Activated T-helper 2 cell treated with anti-CD3 and anti-CD28 coated beads, Interferon-gamma antibody, Interleukin-2, Interleukin-4, amounts not matched to agents 10 μg/mL and 5 μg/mL and 100 μg/mL, durations not matched to agents 14 hours and 24 hours and 36 hours (primary cell): Measurements from ENCODE around the gene DOCK8. TPM values are rescaled to one million over a fixed set of nuclear protein-coding genes. Genes with fewer than 3 reads are reported as not detected.
"Not testable (repeated sequence)": the region's sequence is repeated elsewhere in the genome, so short reads cannot be mapped to it uniquely, and the experiment has no call there.

ENCODE experiments used
- DNase-seq: peaks from one replicate; pipeline ENCODE4 v3.0.0; 2021; ENCODE audit warnings: low spot score
- H3K27ac Mint-ChIP-seq: one replicate; pipeline ENCODE4 v1.8.0; 2021; ENCODE audit warnings: mixed read lengths
- H3K27me3 Mint-ChIP-seq: one replicate; pipeline ENCODE4 v1.8.0; 2021; ENCODE audit warnings: low read depth, mixed read lengths
- H3K36me3 Mint-ChIP-seq: one replicate; pipeline ENCODE4 v1.8.0; 2021; ENCODE audit warnings: low read depth, mixed read lengths
- H3K4me1 Mint-ChIP-seq: one replicate; pipeline ENCODE4 v1.8.0; 2021; ENCODE audit warnings: low read depth, mixed read lengths
- H3K4me3 Mint-ChIP-seq: one replicate; pipeline ENCODE4 v1.8.0; 2021; ENCODE audit warnings: low read depth, mild to moderate bottlenecking, moderate library complexity, mixed read lengths
- H3K9me3 Mint-ChIP-seq: one replicate; pipeline ENCODE4 v1.8.0; 2021; ENCODE audit warnings: mixed read lengths
- intact Hi-C: fragments of 100-400 bp; cut with micrococcal nuclease; formaldehyde crosslinking; loops from one replicate; pipeline ENCODE4 v1.15.1; 2023
- total RNA-seq: library from RNA; stranded (reverse); gene quantifications from 2 replicates; pipeline ENCODE4 v1.2.3, GENCODE V29; 2022

DOCK8 gene
- total RNA-seq, 1 donor from 2014 or later = 113 TPM

GRCh38 chr9:233708-234107 lies 19.0 kb downstream of the DOCK8 start:
- Mint-ChIP-seq H3K4me1 (peaks cover 23% of the 10 kb centered on the region), H3K36me3 (peaks cover 58% of the 10 kb centered on the region), H3K9me3 (peaks cover 38% of the 10 kb centered on the region)
- H3K27me3 Mint-ChIP-seq, DNase-seq, intact Hi-C loops, H3K4me3 Mint-ChIP-seq, H3K27ac Mint-ChIP-seq: not testable (repeated sequence)

- H3K27me3 Mint-ChIP-seq = peaks cover 2% of the 10 kb centered on the region
- peaks cover 39% of the 10 kb centered on the region for H3K4me1 Mint-ChIP-seq
- intact Hi-C loops = loop anchor here (2.0 kb wide), 1 partner anchor 36 kb away; no protein-coding TSS in a partner anchor
- H3K27ac Mint-ChIP-seq = peak overlapping the region; percentile 71
- H3K4me3 Mint-ChIP-seq = no peak overlapping the region
- peaks cover 58% of the 10 kb centered on the region for H3K36me3 Mint-ChIP-seq
- DNase-seq = no peak
- peaks cover 29% of the 10 kb centered on the region for H3K9me3 Mint-ChIP-seq
These were observed 22.6 kb downstream of the DOCK8 start for GRCh38 chr9:237141-237857.

- Mint-ChIP-seq H3K27me3 (peaks cover 2% of the 10 kb centered on the region), H3K4me3 (peak overlapping the region; percentile 51), H3K36me3 (peaks cover 57% of the 10 kb centered on the region), H3K4me1 (peaks cover 45% of the 10 kb centered on the region), H3K9me3 (peaks cover 24% of the 10 kb centered on the region), H3K27ac (peak overlapping the region; percentile 28)
- DNase-seq = no peak
- intact Hi-C loops = loop anchor here (2.0 kb wide), 1 partner anchor 35 kb away; no protein-coding TSS in a partner anchor
These were observed 23.2 kb downstream of the DOCK8 start for GRCh38 chr9:237858-238345.

DNA sequence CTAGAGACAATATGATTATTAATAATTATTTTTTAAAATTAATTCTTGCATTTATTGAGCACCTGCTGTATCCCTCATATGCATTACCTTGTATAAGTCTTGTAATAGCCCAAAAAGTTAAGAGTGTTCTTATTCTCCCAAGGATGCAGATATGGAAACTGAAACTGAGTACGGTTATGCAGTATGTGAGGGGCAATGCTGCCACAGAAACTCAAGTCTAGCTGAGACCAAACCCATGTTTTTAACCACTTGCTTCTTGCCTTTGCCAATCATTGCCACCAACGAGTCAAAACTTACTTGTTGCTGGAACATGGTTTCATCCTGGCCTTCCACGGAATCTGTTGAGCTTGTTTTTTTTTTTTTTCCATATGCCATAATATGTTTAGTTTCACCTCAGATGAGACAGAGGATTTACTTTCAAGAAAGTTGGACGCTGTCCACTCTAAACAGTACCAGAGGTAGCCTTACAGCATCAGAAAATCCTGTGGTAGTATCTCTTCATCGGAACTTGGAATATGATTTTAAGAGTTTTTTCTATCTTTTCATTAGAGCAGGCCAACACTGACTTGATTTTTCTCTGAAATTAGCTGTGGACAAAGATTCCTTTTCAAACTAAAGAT lies 27.9 kb downstream of the DOCK8 start:
- Mint-ChIP-seq H3K27me3 (no peaks in the 10 kb centered on the region), H3K4me3 (peak overlapping the region; percentile 14), H3K9me3 (no peaks in the 10 kb centered on the region), H3K4me1 (peaks cover 43% of the 10 kb centered on the region), H3K27ac (peak overlapping the region; percentile 9), H3K36me3 (peaks cover 29% of the 10 kb centered on the region)
- intact Hi-C loops = no loop called here
- DNase-seq = no peak

GRCh38 chr9:248278-248961 lies 33.8 kb downstream of the DOCK8 start:
- intact Hi-C loops = no loop called here
- Mint-ChIP-seq H3K27ac (peak overlapping the region; percentile 26), H3K36me3 (peaks cover 14% of the 10 kb centered on the region), H3K4me1 (peaks cover 36% of the 10 kb centered on the region), H3K4me3 (peak overlapping the region; percentile 0), H3K9me3 (no peaks in the 10 kb centered on the region), H3K27me3 (peaks cover 3% of the 10 kb centered on the region)
- DNase-seq = no peak

DNA sequence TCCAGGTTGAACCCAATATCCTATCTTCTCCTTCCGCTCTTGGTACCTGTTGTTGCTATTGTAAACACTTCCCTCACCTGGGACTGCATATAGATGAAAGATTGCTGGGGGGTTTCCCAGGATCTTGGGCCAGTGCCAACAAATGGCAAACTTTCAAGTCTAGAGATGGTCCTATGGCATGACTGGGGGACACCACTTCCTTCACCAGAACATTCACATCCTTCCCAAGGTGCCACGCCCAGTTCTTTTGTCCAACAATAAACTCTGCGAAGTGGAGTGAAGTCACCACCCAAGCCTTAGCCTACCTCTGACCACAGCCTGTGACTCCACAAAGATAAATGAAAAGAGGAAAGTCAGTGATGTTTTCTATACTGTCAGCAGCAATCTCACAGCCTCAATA lies 34.4 kb downstream of the DOCK8 start:
- DNase-seq = peak; percentile 16
- H3K4me1 Mint-ChIP-seq = peaks cover 33% of the 10 kb centered on the region
- peak overlapping the region; percentile 62 for H3K27ac Mint-ChIP-seq
- H3K27me3 Mint-ChIP-seq = peaks cover 3% of the 10 kb centered on the region
- H3K36me3 Mint-ChIP-seq = peaks cover 13% of the 10 kb centered on the region
- no peaks in the 10 kb centered on the region for H3K9me3 Mint-ChIP-seq
- intact Hi-C loops = loop anchor here (1.0 kb wide), 1 partner anchor 23 kb away; no protein-coding TSS in a partner anchor
- peak overlapping the region; percentile 37 for H3K4me3 Mint-ChIP-seq

- Mint-ChIP-seq H3K36me3 (peaks cover 10% of the 10 kb centered on the region), H3K9me3 (no peaks in the 10 kb centered on the region), H3K4me1 (peaks cover 30% of the 10 kb centered on the region), H3K4me3 (no peak overlapping the region), H3K27ac (no peak overlapping the region), H3K27me3 (peaks cover 3% of the 10 kb centered on the region)
- no peak for DNase-seq
- intact Hi-C loops = no loop called here
These were observed 35.4 kb downstream of the DOCK8 start for GRCh38 chr9:250039-250438.

GRCh38 chr9:250625-251024 lies 36.0 kb downstream of the DOCK8 start:
- peaks cover 3% of the 10 kb centered on the region for H3K27me3 Mint-ChIP-seq
- no peak for DNase-seq
- intact Hi-C loops = no loop called here
- H3K4me3 Mint-ChIP-seq = no peak overlapping the region
- H3K9me3 Mint-ChIP-seq = no peaks in the 10 kb centered on the region
- no peak overlapping the region for H3K27ac Mint-ChIP-seq
- H3K4me1 Mint-ChIP-seq = peaks cover 30% of the 10 kb centered on the region
- peaks cover 10% of the 10 kb centered on the region for H3K36me3 Mint-ChIP-seq

- peaks cover 28% of the 10 kb centered on the region for H3K4me1 Mint-ChIP-seq
- no peak overlapping the region for H3K4me3 Mint-ChIP-seq
- H3K36me3 Mint-ChIP-seq = peaks cover 10% of the 10 kb centered on the region
- DNase-seq = no peak
- intact Hi-C loops = no loop called here
- H3K27me3 Mint-ChIP-seq = peaks cover 3% of the 10 kb centered on the region
- no peaks in the 10 kb centered on the region for H3K9me3 Mint-ChIP-seq
- H3K27ac Mint-ChIP-seq = no peak overlapping the region
These were observed 36.7 kb downstream of the DOCK8 start for GRCh38 chr9:251398-251797.

DNA sequence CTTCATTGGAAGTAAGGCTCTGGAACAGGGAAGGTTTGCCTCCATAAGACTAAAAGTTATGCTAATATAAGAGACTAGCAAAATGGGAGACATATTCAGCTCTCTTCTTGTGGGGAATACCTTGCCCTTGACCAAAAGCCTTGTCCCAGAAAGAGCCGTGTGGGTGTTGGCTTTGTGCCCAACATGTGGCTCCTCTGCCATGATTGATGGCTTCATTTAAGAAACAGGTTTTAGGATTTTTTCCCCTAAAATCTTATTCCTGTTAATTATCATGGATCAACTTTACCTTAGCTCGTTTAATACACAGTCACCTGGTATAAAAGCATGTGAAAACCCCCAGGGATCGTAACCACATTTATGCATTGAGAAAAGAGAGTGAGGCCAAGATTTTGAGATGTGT lies 38.9 kb downstream of the DOCK8 start:
- Mint-ChIP-seq H3K27ac (no peak overlapping the region), H3K9me3 (no peaks in the 10 kb centered on the region), H3K4me3 (no peak overlapping the region), H3K36me3 (peaks cover 15% of the 10 kb centered on the region), H3K27me3 (peaks cover 6% of the 10 kb centered on the region), H3K4me1 (peaks cover 29% of the 10 kb centered on the region)
- no peak for DNase-seq
- intact Hi-C loops = no loop called here

DNA sequence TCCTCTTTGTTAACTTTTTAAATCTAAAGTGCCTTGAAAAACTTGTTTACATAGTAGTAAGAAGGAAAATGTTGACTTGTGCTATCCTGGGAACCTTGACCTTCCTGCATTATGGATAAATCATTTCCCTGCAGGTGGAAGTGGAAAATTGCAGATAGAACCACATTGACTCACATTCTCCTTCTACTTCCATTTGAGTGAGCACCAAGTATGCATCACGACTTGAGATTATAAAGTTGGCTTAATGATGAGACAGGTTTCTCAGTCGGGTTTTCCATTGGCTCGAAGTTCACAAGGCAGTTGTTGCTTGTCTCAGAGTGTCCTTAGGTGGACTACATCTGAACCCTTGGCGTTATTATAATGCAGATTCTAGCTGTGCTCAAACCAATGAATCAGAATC lies 39.9 kb downstream of the DOCK8 start:
- Mint-ChIP-seq H3K4me3 (no peak overlapping the region), H3K4me1 (peaks cover 21% of the 10 kb centered on the region)
- intact Hi-C loops = no loop called here

DNA sequence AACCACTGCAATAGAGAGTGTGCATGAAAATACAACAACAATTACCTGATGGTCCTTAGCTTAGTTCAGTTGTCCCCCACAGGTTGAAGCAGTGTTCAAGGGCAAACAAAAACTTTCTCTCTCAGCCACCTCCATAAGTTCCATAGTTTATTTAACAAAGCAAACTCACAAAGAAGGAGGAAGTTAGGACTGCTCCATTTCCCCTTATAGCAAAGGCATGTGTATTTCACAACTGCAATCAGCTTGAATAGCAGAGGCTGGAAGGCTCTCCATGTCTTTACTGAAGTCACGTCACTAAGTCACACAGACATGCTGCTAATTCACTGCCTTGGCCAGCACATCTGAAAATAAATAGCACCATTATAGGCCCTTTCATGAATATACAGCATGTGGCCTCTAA lies 43.3 kb downstream of the DOCK8 start:
- no peak for DNase-seq
- Mint-ChIP-seq H3K27me3 (peaks cover 13% of the 10 kb centered on the region), H3K4me3 (no peak overlapping the region), H3K27ac (no peak overlapping the region), H3K36me3 (peaks cover 20% of the 10 kb centered on the region), H3K9me3 (no peaks in the 10 kb centered on the region), H3K4me1 (peaks cover 6% of the 10 kb centered on the region)
- intact Hi-C loops = no loop called here

More for the DNA sequence above, 39.9 kb downstream of the DOCK8 start:
- no peak for DNase-seq
- Mint-ChIP-seq H3K27me3 (peaks cover 6% of the 10 kb centered on the region), H3K36me3 (peaks cover 14% of the 10 kb centered on the region), H3K27ac (no peak overlapping the region), H3K9me3 (no peaks in the 10 kb centered on the region)
